GM12865 (cell line): ENCODE data around the gene UNC5A.

Source experiments
- DNase-seq: peaks from one replicate; pipeline ENCODE4 v3.0.0; 2010; ENCODE audit warnings: low read depth
- H3K4me3 ChIP-seq: 2 replicates; pipeline ENCODE4 v1.5.1; 2011; ENCODE audit warnings: mild to moderate bottlenecking, low read depth, low read length, control low read depth
- TF ChIP-seq, protein P1 (sequence below): IDR thresholded peaks from 2 replicates; pipeline ENCODE4 v1.5.1; 2011; ENCODE audit warnings: low read length, control low read depth, low read depth, inconsistent platforms; ENCODE audit not compliant: insufficient read depth; ENCODE audit errors: missing control alignments

Gene UNC5A

DNA sequence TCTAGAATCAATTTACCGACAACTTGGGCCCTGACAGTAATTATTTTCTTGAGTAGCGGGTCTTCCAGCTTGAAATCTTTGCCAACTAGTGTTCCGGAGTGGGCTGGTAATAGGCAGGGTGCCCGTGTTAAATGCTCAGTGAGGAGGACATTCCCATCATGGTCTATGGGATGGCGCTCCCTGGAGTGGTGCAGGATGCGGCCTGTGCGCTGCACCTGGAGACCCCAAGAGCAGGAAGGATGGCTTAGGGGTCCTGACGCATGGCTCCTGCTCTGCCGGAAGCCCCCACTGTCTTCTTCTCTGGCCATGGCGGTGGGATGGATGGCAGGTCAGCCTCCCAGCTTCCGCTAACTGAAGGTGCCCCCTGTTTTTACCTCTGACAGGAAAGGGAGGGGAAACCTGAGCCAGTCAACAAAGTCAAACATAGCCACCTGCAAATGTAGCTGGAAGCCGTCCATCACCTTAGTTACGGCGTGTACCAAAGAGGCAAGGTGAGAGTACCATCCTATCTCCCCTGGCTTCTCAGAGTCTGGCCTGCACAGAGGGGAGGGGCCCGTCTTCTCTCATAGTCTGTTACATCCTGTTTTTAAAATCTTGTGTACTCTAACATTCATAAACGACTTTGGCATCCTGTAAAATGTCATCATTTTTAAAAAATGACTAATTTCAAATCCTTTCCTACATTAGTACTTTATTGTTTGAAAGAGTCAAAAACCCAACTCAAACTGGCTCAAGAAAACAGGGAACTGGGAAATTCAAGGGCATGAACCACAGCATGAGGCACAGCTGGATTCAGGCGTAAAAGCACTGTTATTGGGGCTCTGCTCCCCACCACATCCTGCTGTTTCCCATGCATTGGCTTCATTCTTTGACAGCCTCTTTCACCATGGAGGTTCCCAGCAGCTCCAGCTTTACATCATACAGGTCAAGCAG lies 28.5 kb upstream of the UNC5A start:
- H3K4me3 ChIP-seq, result no peak overlapping the region
- no peak for DNase-seq
- TF ChIP-seq, protein P1, sequence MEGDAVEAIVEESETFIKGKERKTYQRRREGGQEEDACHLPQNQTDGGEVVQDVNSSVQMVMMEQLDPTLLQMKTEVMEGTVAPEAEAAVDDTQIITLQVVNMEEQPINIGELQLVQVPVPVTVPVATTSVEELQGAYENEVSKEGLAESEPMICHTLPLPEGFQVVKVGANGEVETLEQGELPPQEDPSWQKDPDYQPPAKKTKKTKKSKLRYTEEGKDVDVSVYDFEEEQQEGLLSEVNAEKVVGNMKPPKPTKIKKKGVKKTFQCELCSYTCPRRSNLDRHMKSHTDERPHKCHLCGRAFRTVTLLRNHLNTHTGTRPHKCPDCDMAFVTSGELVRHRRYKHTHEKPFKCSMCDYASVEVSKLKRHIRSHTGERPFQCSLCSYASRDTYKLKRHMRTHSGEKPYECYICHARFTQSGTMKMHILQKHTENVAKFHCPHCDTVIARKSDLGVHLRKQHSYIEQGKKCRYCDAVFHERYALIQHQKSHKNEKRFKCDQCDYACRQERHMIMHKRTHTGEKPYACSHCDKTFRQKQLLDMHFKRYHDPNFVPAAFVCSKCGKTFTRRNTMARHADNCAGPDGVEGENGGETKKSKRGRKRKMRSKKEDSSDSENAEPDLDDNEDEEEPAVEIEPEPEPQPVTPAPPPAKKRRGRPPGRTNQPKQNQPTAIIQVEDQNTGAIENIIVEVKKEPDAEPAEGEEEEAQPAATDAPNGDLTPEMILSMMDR, result no peak

DNA sequence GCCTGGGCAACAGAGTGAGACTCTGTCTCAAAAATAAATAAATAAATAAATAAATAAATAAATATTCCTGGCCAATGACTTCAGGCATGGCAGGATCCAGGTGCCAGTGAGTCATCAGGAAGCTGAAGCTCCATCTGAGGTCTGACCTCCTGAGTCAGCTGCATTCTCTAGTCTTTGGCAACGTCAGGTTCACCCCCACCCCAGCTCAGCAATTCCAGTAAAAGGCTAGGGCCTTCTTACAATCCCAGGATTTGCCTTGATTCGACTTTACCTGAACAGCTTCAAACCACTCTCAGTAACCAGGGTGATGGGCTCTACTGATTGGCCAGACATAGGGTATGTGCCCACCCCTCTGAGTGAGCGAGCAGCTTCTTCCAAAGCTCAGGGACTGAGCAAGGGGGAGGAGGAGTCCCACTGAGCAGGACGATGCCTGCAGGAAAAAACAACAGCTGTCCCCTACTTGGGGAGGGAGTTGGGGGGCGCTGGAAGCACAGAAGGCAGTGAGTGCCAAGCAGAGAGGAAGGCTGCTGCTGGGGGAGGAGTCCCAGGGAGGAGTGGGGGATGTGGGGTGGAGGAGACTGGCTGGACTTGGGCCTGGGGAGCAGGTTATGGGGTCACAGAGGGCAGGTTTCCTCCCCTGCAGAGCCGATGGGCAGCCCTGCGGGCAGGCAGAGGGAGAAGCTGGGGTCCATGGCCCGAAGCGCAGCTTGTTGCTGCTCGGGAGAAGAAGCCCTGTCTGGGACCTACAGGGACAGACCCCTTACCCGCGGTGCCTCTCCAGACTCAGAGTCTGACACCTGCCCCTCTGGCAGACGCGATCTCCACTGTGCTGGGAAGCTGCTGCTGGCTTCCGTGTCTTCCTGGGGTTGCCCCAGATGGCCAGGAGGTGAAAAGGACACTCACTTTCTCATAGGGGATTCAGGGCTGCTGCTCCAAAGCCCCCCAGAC lies 25.9 kb upstream of the UNC5A start:
- TF ChIP-seq, protein P1, result no peak
- no peak for DNase-seq
- H3K4me3 ChIP-seq, result no peak overlapping the region

DNA sequence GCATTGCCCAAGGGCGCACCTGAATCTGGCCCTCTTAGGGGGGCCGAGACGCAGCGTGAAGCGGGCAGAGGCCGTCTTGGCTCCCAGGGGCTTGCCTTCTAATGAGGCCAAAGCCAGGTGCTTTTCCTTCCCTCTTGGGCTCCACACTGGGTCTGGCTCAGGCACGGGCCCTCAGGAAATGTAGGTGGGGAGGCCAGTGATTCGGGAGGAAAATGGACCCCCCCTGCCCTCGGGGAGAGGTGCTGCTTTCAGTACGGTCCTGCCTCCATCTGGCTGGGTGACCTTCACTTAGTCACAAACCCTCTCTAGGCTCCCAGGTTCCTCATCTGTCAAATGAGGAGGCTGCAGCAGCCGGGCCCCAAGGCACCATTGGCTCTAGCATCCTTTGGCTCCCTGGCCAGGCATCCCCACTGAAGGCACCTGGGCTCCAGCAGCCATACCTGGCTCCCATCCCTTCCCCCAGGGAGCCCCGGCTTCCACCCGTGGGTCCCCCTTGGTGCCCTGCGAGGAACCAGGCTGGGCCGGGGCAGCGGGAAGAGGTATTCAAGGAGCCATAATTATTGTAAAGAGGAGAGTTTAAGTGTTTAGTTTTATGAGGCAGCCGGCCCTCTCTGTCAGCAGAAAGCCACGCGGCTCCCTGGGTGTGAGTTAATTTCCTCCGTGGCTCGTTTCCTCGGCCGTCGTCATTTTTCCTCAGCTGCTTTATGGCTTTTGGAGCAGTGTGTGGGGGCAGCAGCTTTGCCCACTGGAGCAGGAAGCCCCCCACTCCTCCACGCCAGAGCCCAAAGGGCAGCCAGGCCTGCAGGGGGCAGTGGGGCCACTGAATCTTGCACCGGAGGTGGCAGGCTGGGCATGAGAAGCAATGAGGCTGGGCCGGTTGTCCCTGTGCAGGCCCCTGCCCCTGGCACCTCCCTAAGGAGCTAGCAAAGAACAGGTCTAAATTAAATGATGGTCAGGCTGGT lies 24.9 kb upstream of the UNC5A start:
- no peak for DNase-seq

DNA sequence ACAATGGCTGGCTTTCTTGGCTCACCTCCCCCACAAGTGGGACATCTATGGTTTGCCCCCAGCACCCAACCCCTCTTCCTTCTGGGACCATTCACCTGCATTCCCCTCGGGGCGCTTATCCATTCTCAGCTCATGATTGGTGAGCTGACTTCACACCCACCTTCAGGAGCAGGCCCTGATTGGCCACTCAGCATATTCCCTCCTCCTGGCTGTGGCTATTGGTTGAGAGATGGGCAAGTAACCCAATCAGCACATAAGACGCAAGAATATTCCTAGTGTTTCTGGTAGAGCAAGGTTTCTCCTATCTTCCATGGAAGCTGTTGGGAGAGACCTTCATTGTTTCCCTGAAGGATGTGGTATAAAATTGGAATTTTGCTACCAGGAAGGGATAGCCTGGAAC lies 22.7 kb upstream of the UNC5A start:
- DNase-seq, result peak; percentile 18
- H3K4me3 ChIP-seq, result no peak overlapping the region

More for the DNA sequence above, 24.9 kb upstream of the UNC5A start:
- TF ChIP-seq, protein P1, result no peak
- no peak overlapping the region for H3K4me3 ChIP-seq

DNA sequence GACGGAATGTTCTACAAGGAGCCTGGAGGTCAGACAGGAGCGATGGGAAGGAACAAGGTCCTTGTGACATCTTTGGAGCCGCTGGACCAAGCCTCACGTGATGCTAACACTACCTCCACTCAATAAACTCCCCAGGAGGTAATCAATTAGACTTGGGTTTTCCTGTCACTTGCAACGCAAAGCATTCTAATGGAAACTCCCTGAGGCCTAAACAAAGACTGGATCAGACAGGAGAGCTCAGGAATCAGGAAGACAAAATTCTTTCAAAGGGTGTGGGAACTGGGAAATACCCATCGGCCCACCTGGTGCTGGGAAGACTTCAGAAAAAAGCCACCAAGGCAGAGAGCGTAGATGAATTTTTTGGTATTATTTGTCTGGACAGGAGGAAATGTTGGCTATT lies 22.3 kb upstream of the UNC5A start:
- TF ChIP-seq, protein P1, result no peak
- H3K4me3 ChIP-seq, result no peak overlapping the region
- DNase-seq, result no peak

More for the DNA sequence above, 22.7 kb upstream of the UNC5A start:
- TF ChIP-seq, protein P1, result no peak
